Measurements from ENCODE around the gene TAPBP.
"Not testable (repeated sequence)": the region's sequence is repeated elsewhere in the genome, so short reads cannot be mapped to it uniquely, and the experiment has no call there.

TAPBP gene

DNA sequence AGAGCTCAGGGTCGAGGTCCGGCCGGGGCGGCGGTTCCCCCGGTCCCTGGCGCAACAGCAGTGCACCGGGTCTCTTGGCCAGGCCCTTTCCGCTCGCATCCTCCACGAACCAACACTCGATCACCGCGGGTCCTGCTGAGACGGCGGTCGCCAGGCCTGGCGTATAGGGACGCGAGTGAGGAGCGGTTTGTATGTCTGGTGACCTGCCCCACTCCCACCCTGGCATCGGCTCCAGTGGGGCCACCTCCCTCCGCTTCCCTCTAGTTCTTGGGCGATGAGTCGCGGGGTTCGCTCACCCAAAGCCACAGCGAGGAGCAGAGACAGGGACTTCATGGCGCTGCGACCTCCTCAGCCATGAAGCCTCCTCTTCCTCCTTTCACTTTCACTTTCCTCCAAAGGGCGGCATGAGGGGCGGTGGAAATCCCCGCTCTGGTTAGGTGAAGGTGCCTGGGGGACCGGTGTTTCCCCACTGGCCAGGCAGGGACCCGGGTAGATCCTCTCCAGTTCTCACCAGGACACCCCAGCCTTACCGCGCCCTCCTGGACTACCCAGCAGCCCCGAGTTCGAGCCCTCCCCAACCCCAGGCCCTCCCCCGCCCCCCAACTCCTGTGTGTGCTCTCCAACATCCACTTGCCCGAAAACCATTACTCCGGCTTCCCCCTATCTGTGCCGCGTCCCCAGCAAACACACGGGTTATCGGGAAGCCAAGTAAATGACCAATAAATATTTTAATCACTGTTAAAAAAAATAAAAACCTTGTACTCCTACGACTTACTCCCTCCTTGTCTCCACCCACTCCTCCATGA, at the start of gene TAPBP:
Gene TAPBP (minus strand): TSS at position 370 of the 806 bp plus-strand sequence. CDS start 37 bp downstream, at position 333.
- DNase-seq: peak; percentile 50

- DNase-seq: not testable (repeated sequence)
Observed at GRCh38 chr6:33363486-33363885, 49.6 kb upstream of the TAPBP start.

- no peak for DNase-seq
Observed at GRCh38 chr6:33359331-33359730, 45.5 kb upstream of the TAPBP start.

- DNase-seq: not testable (repeated sequence)
Observed at GRCh38 chr6:33357160-33357871, 43.4 kb upstream of the TAPBP start.

- no peak for DNase-seq
Observed at GRCh38 chr6:33356295-33356694, 42.4 kb upstream of the TAPBP start.

- DNase-seq: not testable (repeated sequence)
Observed at GRCh38 chr6:33355860-33356259, 42.0 kb upstream of the TAPBP start.

- no peak for DNase-seq
Observed at GRCh38 chr6:33347816-33348215, 33.9 kb upstream of the TAPBP start.

DNA sequence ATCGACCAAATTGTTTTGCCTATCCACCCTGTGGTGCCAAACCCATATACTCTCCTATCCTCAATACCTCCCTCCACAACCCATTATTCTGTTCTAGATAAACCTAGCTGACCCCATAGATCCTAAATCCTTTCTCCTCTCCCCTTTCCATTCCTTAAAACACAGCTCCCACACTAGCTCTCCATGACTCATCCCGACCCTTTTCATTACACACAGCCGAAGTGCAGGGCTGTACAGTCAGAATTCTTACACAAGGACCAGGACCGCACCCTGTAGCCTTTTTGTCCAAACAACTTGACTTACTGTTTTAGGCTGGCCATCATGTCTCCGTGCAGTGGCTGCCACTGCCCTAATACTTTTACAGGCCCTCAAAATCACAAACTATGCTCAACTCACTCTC, 33.1 kb upstream of the TAPBP start:
- peak; percentile 5 for DNase-seq

- DNase-seq: peak; percentile 88
Observed at GRCh38 chr6:33344701-33345697, 31.1 kb upstream of the TAPBP start.

DNA sequence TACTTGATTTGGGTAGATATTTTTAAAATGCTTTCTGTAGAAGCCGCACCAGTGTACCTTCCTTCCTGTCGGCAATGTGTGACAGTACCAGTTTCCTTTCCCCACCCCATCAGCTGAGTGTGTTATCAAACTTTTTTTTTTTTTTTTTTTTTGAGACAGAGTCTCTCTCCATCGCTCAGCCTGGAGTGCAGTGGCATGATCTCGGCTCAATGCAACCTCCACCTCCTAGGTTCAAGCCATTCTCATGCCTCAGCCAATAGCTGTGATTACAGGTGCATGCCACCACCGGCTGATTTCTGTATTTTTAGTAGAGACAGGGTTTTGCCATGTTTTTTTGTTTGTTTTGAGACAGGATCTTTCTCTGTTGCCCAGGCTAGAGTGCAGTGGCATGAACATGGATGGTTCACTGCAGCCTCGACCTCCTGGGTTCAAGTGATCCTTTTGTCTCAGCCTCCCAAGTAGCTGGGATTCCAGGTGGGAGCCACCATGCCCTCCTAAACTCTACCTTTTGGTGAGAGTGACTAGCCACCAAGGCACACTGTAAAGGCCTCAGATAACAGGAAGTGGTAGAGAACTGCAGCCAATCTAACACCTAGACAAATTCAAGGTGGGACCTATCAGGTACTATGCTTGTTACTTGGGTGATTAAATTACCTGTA, 30.2 kb upstream of the TAPBP start:
- DNase-seq: no peak

DNA sequence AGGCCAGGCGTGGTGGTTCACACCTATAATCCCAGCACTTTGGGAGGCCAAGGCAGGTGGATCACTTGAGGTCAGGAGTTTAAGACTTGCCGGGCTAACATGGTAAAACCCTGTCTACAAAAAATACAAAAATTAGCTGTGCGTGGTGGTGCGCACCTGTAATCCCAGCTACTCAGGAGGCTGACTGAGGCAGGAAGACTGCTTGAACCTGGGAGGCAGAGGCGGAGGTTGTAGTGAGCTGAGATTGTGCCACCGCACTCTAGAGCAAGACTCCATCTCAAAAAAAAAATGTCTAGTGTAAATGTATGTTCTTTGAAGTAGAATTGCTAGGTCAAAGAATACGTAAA, 29.7 kb upstream of the TAPBP start:
- DNase-seq: not testable (repeated sequence)

- DNase-seq: no peak
Observed at GRCh38 chr6:33339193-33339592, 25.3 kb upstream of the TAPBP start.

DNA sequence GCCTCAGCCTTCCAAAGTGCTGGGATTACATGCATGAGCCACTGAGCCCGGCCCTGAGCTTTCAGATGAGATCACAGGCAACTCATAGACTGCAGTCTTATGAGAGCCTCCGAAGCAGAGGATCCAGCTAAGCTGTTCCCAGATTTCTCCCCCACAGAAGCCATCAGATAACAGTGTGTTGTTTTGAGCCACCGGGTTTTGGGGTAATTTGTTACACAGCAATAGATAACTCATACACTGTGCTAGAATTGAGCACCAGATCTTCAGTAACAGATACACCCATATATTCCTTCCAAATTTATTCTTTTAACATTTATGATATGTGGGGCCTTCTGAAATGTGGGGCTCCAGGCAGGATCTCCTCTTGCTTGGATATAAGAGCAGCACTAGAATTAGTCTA, 22.6 kb upstream of the TAPBP start:
- no peak for DNase-seq

GRCh38 chr6:33335916-33336315, 22.0 kb upstream of the TAPBP start:
- DNase-seq: no peak

DNA sequence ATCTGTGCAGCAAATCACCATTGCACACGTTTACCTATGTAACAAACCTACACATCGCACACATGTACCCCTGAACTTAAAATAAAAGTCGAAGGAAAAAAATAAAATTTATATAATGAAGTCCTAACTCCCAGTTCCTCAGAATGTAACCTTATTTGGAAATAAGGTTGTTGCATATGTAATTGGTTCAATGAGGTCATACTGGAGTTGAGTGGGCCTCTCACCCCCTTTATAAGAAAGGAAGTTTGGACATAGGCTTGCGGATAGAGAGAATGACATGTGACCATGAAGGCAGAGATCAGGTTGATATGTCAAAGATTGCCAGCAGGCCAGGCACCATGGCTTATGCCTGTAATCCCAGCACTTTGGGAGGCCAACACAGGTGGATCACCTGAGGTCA, 19.8 kb upstream of the TAPBP start:
- DNase-seq: no peak

- DNase-seq: no peak
Observed at GRCh38 chr6:33330736-33331135, 16.9 kb upstream of the TAPBP start.

DNA sequence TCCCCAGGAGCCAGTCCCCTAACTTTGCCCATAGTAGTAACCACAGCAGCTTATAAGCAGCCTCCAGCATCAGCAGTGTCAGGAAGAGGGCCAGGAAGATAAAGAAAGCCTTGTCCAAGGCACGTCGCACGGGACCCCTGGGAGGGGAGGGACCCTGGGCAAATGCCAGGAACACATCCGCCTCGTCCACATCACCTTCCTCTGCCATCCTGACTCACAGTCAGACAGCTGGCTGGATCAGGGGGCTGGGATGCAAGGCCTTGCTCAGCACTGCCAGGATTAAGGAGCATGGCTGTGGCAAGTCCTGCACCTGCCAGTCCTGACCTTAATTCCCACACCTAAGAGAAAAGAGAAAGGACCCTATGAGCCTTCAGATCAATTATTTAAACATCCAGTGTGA, 15.2 kb upstream of the TAPBP start:
- no peak for DNase-seq

DNA sequence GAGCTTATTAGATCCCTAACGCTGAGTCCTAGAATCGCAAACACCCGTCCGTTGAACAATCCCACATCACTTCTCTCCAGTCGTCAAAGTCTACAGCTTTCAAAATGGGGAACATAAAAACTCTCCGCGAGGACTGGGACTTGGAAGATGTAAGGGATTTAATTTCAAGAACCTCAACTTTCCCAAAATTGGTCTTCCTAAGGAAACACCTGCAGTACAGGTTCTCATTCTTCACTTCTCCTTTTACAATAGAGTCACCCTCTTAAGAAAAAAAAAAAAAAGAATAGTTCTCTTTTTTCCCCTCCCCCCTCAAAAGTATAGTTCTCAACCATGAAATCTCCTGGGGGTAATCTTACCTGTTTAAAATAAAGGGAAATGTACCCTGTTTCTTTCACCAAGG, 10.2 kb upstream of the TAPBP start:
- DNase-seq: no peak

DNA sequence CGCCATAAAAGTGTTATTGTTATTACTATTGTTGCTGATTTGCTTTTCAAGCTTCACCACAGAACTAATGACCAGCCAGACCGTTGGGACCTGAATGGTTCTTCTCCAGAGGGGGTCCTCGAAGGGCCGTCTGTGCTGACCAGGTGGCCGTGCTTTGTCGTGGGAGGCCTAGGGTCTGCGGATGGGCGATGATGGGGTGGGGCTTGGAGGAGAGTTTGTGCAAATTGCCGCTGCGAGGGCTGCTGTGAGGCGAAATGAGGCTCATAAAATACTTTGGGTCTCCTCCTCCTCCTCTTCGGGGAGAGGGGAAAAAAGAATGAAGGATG, 9.7 kb upstream of the TAPBP start:
- DNase-seq: no peak

DNA sequence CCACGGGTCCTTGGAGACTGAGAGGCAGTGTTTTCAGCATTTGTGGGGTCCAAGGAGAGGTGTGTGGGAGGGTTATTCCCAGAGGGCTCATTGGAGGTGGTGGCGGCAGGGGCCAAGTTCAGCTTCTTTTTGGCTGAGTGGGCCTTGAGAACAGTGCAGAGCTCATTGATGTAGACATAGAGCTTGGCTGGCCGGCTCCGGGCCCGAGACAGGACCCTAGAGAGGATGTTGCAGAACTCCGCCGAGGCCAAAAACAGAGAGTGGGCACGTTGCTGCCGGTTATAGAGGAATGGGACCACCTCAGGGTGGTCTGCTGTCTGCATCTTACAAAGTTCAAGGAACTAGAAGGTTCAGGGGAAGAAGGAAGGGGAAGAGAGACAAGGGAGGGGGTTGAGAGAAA, 7.3 kb upstream of the TAPBP start:
- DNase-seq: no peak

- DNase-seq: peak; percentile 77
Observed at GRCh38 chr6:33320315-33321181, 6.7 kb upstream of the TAPBP start.

GRCh38 chr6:33319939-33320314, 6.0 kb upstream of the TAPBP start:
- no peak for DNase-seq

All from fibroblast of upper back skin (primary cell).